HG03457 (cell line): ENCODE data around the gene UCHL3.

Experiments used
- ATAC-seq: cut with Tn5 transposase; IDR thresholded peaks from one replicate; pipeline ENCODE4 v1.9.1; 2021; ENCODE audit warnings: moderate number of reproducible peaks; ENCODE audit not compliant: unreplicated experiment

UCHL3 gene

GRCh38 chr13:75547917-75548316 is 1.7 kb upstream of the UCHL3 start:
- no peak for ATAC-seq

- ATAC-seq: no peak
These were observed 572 bp downstream of the UCHL3 start for GRCh38 chr13:75550159-75550567.

- ATAC-seq: no peak
These were observed 4.9 kb downstream of the UCHL3 start for GRCh38 chr13:75554464-75554863.

- ATAC-seq: no peak
These were observed 5.4 kb downstream of the UCHL3 start for GRCh38 chr13:75554981-75555380.

- no peak for ATAC-seq
These were observed 6.2 kb downstream of the UCHL3 start for GRCh38 chr13:75555836-75556235.

GRCh38 chr13:75556961-75557360 is 7.4 kb downstream of the UCHL3 start:
- no peak for ATAC-seq

- no peak for ATAC-seq
These were observed 8.7 kb downstream of the UCHL3 start for GRCh38 chr13:75558145-75558840.

- no peak for ATAC-seq
These were observed 17.1 kb downstream of the UCHL3 start for GRCh38 chr13:75566658-75567057.

- no peak for ATAC-seq
These were observed 20.0 kb downstream of the UCHL3 start for GRCh38 chr13:75569576-75569975.

GRCh38 chr13:75579529-75579928 is 29.9 kb downstream of the UCHL3 start:
- no peak for ATAC-seq

GRCh38 chr13:75581874-75582640 is 32.5 kb downstream of the UCHL3 start:
- no peak for ATAC-seq

GRCh38 chr13:75583091-75583490 is 33.5 kb downstream of the UCHL3 start:
- ATAC-seq: no peak

GRCh38 chr13:75585153-75585552 is 35.6 kb downstream of the UCHL3 start:
- no peak for ATAC-seq

GRCh38 chr13:75587679-75588078 is 38.1 kb downstream of the UCHL3 start:
- no peak for ATAC-seq

GRCh38 chr13:75596657-75597182 is 47.1 kb downstream of the UCHL3 start:
- no peak for ATAC-seq

GRCh38 chr13:75600371-75600770 is 50.8 kb downstream of the UCHL3 start:
- no peak for ATAC-seq

- no peak for ATAC-seq
These were observed 53.4 kb downstream of the UCHL3 start for GRCh38 chr13:75603038-75603437.

- no peak for ATAC-seq
These were observed 57.9 kb downstream of the UCHL3 start for GRCh38 chr13:75607447-75607846.

- no peak for ATAC-seq
These were observed 60.9 kb downstream of the UCHL3 start for GRCh38 chr13:75610466-75610865.

GRCh38 chr13:75612354-75612753 is 62.8 kb downstream of the UCHL3 start:
- ATAC-seq: no peak

GRCh38 chr13:75617230-75617629 is 67.6 kb downstream of the UCHL3 start:
- ATAC-seq: no peak

- no peak for ATAC-seq
These were observed 68.7 kb downstream of the UCHL3 start for GRCh38 chr13:75618308-75618707.
